ENCODE data around the gene SMCHD1.

- no peak for TF ChIP-seq CTCF (IDR thresholded peaks at IDR 0.05)
- no peak for TF ChIP-seq POLR2AphosphoS5 (IDR thresholded peaks at IDR 0.05)
These were observed 195.3 kb downstream of the SMCHD1 start for GRCh38 chr18:2850816-2851215.

Measured in breast epithelium (tissue), 3 donors.